VCaP (cell line): ENCODE measurements around the gene NAALADL2.

Experiments used
- H3K27ac ChIP-seq: fragments of 450-650 bp; 2 replicates; pipeline ENCODE4 v1.5.1; 2017
- CTCF ChIP-seq: fragments of 450-650 bp; conservative IDR thresholded peaks from 2 replicates; pipeline ENCODE4 v1.5.1; 2017; ENCODE audit warnings: mild to moderate bottlenecking, moderate library complexity

The NAALADL2 gene

DNA sequence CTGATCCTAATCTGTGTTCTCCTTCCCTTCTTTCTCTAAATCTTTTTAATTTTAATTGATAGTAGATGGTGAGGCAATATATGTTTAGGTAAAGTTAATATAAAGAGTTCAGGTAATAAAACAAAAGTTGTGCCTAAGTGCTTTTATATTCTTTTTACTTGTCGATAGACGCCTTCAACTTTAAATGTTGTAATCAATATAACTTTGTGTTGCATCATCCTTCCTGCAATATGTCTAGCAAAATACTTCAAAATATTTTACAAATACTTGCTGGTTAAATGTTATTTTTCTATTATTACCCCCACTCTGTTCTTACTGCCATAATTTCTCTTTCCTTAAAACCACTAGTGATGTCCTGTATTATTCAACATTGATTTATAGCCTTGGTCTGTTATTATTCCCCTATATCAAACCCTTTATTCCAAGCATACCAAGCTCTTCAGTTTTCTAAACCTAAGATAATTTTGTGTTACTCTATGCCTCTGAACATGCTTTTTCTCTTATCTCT is 92.4 kb downstream of the NAALADL2 start:
- H3K27ac ChIP-seq: no peak overlapping the region
- TF ChIP-seq CTCF: no peak

DNA sequence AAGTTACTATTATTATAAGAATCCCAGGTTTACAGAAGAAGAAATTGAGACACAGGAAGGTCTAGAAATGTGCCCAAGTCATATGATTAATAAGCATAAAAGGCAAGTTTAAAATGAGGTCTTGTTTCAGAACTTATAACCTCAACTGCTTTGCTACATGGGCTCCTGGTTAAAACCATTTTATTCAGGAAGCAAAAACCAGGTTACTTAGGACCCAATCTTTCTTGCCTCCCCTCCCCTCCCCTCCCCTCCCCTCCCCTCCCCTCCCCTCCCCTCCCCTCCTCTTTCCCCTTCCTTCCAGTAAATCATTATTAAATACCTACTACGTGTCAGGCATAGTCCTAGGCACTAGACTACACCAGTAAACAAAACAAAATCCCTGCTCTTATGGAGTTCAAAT is 93.9 kb downstream of the NAALADL2 start:
- no peak for TF ChIP-seq CTCF
- no peak overlapping the region for H3K27ac ChIP-seq

GRCh38 chr3:174955513-174956016 is 96.4 kb downstream of the NAALADL2 start:
- H3K27ac ChIP-seq: no peak overlapping the region
- TF ChIP-seq CTCF: no peak

GRCh38 chr3:174957081-174957480 is 97.9 kb downstream of the NAALADL2 start:
- no peak for TF ChIP-seq CTCF
- no peak overlapping the region for H3K27ac ChIP-seq

GRCh38 chr3:174957551-174958001 is 98.4 kb downstream of the NAALADL2 start:
- TF ChIP-seq CTCF: no peak
- no peak overlapping the region for H3K27ac ChIP-seq

GRCh38 chr3:174958671-174959328 is 99.7 kb downstream of the NAALADL2 start:
- H3K27ac ChIP-seq: no peak overlapping the region; the same call in 1 of the 2 replicates

More at GRCh38 chr3:174958671-174959328, 99.7 kb downstream of the NAALADL2 start:
- no peak for TF ChIP-seq CTCF
